GM12878 (cell line): ENCODE data around the gene DCN. TPM values are rescaled to one million over a fixed set of nuclear protein-coding genes. Genes with fewer than 3 reads are reported as not detected.

Experiments used
- CUX1 ChIP-seq: IDR thresholded peaks from 2 replicates; pipeline ENCODE4 v1.6.1; 2012; ENCODE audit warnings: improper control_type of control experiment, low read depth, low read length; ENCODE audit not compliant: insufficient replicate concordance
- STAT1 ChIP-seq: fragments of 450-650 bp; conservative IDR thresholded peaks from 2 replicates; pipeline ENCODE4 v1.6.1; 2014; ENCODE audit warnings: antibody characterized with exemption, mild to moderate bottlenecking
- polyA plus RNA-seq, 11 experiments: library from polyadenylated mRNA; depleted of rRNA in 4 of 11; unstranded in 6 of 11; stranded (reverse) in 5 of 11; fragments of >200 nt; fragmentation: Nextera tagmentation in 4 of 11; fragmentation: Illumina TruSeq in 1 of 11; extraction: Ambion mirVana in 4 of 11; extraction: Trizol in 1 of 11; gene quantifications; 1 replicate in 1 of 11; 2 replicates in 10 of 11; pipeline versions ENCODE4 v1.2.1 to v1.2.3, GENCODE V29; 2011 to 2016; ENCODE audit warnings: inconsistent platforms in 2 of 11, missing spikeins in 2 of 11, low read depth in 1 of 11
- total RNA-seq, 4 experiments: library from RNA; depleted of rRNA in 3 of 4; stranded (reverse); fragments of >200 nt in 3 of 4; fragmentation: Illumina TruSeq in 1 of 4; extraction: Trizol in 1 of 4; gene quantifications; 2 replicates each; pipeline versions ENCODE4 v1.2.1 to v1.2.3, GENCODE V29; 2013 to 2021
- TF ChIP-seq, protein P1 (sequence below): fragments of 450-650 bp; IDR thresholded peaks from 2 replicates; pipeline ENCODE4 v1.6.1; 2018; ENCODE audit warnings: borderline replicate concordance, mild to moderate bottlenecking; ENCODE audit not compliant: partially characterized antibody
- TF ChIP-seq, protein P2 (sequence below): IDR thresholded peaks from 2 replicates; pipeline ENCODE4 v1.6.1; 2011; ENCODE audit warnings: low read depth, mild to moderate bottlenecking, low read length, moderate library complexity, borderline replicate concordance; ENCODE audit errors: extremely low read depth
- TF ChIP-seq, protein P3 (sequence below): IDR thresholded peaks from 2 replicates; pipeline ENCODE4 v1.6.1; 2011; ENCODE audit warnings: borderline replicate concordance, low read depth, mild to moderate bottlenecking, moderate library complexity, low read length; ENCODE audit not compliant: insufficient read depth, poor library complexity, severe bottlenecking

Gene DCN
- total and polyA plus RNA-seq, 10 of the 15 experiments (the other 5 are each of a cell fraction or from before 2014, with no cell fraction given), result 0.07 to 2.1 (median 0.75) TPM; not detected in 6

- TF ChIP-seq CUX1 (no peak), STAT1 (no peak)
- TF ChIP-seq, protein P1, sequence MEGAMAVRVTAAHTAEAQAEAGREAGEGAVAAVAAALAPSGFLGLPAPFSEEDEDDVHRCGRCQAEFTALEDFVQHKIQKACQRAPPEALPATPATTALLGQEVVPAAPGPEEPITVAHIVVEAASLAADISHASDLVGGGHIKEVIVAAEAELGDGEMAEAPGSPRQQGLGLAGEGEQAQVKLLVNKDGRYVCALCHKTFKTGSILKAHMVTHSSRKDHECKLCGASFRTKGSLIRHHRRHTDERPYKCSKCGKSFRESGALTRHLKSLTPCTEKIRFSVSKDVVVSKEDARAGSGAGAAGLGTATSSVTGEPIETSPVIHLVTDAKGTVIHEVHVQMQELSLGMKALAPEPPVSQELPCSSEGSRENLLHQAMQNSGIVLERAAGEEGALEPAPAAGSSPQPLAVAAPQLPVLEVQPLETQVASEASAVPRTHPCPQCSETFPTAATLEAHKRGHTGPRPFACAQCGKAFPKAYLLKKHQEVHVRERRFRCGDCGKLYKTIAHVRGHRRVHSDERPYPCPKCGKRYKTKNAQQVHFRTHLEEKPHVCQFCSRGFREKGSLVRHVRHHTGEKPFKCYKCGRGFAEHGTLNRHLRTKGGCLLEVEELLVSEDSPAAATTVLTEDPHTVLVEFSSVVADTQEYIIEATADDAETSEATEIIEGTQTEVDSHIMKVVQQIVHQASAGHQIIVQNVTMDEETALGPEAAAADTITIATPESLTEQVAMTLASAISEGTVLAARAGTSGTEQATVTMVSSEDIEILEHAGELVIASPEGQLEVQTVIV, result no peak
- TF ChIP-seq, protein P2, sequence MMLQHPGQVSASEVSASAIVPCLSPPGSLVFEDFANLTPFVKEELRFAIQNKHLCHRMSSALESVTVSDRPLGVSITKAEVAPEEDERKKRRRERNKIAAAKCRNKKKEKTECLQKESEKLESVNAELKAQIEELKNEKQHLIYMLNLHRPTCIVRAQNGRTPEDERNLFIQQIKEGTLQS, result no peak
- TF ChIP-seq, protein P3, sequence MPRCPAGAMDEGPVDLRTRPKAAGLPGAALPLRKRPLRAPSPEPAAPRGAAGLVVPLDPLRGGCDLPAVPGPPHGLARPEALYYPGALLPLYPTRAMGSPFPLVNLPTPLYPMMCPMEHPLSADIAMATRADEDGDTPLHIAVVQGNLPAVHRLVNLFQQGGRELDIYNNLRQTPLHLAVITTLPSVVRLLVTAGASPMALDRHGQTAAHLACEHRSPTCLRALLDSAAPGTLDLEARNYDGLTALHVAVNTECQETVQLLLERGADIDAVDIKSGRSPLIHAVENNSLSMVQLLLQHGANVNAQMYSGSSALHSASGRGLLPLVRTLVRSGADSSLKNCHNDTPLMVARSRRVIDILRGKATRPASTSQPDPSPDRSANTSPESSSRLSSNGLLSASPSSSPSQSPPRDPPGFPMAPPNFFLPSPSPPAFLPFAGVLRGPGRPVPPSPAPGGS, result no peak
Observed at GRCh38 chr12:91189516-91189915, 6.9 kb upstream of the DCN start (continued).
